ENCODE measurements around the gene HDLBP.

DNA sequence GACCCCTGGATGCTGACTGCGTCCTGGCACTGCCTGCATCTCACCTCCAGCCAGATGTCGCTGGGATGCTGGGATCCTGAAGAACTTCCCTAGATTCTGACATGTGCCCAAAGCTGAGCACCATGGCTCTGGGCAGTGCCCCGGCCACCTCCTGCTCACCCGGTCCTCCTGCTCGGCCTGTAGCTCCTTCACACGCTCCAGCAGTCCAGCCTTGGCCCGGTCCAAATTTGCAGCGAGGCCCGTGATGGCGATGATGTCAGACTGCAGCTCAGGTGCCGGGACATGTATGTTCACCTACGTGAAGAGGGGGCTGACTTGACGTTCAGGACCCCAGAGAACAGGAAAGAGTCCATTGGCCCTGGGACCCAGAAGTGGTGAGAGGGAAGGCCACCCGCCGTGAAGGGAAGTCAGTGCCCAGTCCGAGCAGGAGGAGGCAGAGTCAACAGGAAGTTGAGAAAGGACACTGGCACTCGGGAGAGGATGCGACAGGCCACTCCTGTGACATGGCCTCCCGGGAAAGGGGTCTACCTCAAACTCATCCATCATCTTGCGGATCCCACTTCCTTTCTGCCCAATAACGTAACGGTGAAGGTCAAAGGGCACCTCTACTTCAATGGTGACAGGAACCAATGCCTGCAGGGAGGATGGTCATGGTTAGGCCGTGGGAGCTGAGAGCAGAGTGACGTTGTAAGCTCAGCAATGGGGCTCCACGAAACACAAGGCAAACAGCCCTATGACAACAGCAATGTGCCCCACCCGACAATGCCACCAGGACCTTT, 80.3 kb downstream of the HDLBP start:
- TF ChIP-seq POLR2A (IDR thresholded peaks at IDR 0.05; ENCODE audit: low read length) (no peak), GATA1 (IDR thresholded peaks at IDR 0.05; ENCODE audit: low read depth, low read length) (no peak)

Measured in erythroblast (primary cell).